Raji (cell line): ENCODE measurements around the gene ZNF367.

Experiments used
- POLR2A ChIP-seq: IDR thresholded peaks from 2 replicates; pipeline ENCODE4 v1.6.1; 2011; ENCODE audit warnings: low read depth, low read length, control low read depth; ENCODE audit not compliant: insufficient read depth

The ZNF367 gene

DNA sequence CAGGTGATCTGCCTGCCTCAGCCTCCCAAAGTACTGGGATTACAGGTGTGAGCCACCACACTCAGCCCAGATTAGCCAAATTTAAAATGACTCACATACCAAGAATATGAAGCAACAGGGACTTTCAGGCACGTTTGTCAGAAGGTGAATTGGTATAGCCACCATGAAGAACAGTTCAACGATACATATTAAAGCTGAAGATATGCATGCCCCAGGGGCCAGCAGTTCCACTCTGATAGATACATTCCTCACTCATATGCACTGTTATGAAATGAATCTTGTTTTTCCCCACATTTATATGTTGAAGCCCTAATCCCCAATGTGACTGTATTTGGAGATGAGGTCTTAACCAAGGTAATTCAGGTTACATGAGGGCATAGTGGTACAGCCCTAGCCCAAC lies 57.2 kb downstream of the ZNF367 start:
- TF ChIP-seq POLR2A = no peak

DNA sequence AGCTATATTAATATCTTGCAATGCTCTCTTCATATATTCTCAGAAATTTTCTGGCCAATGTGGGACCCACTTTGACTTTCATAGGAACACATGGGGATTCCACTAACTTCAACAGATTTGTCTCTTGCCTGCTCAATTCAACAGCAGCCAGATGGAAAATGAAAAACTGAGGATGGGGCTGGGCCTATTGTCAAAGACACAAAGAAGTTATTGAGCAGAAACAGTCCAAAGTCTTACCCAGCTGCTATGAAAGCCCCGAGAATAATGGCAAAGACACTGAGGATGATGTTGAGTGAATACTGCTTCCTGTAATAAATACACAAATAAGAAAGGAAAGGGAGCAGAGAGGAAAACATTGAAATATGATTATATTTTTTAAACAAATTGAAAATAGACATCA lies 67.3 kb downstream of the ZNF367 start:
- no peak for TF ChIP-seq POLR2A

DNA sequence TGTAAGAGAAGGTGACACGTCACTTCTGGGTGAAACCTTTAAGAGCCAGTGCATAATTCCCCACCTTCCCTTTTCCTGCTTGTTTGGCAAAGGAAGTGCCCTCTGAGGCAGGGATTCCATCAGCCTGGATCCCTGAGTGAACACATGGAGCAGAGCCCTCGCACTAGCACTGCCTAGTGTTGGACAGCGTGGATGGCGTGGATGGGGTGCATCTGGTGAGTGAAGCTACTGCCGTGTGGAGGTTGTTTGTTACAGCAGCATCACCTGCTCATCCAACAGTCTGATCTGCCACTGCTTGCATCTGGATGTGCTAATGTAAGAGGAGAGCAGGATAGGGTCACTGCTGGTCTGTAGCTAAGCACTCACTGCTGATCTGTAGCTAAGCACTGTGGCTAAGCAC lies 69.9 kb downstream of the ZNF367 start:
- TF ChIP-seq POLR2A = no peak

DNA sequence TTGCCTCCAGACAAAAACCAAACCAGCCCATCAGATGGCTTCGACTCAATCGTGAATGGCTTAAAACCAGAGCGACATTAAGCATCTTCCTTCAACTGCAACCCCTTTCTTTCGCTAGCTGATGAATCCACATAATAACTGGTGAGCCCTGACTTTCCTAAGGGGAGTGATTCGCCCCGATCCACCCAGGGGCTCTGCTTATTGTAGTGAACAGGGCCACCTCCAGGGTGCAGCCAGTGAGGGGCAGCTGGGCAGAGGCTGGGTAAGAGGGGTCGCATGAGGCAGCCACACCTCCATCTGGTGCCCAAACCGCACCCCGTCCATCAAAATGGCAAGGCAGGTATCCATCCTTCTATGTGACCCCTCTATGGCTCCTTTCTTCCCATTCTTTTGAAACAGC lies 72.6 kb downstream of the ZNF367 start:
- no peak for TF ChIP-seq POLR2A

DNA sequence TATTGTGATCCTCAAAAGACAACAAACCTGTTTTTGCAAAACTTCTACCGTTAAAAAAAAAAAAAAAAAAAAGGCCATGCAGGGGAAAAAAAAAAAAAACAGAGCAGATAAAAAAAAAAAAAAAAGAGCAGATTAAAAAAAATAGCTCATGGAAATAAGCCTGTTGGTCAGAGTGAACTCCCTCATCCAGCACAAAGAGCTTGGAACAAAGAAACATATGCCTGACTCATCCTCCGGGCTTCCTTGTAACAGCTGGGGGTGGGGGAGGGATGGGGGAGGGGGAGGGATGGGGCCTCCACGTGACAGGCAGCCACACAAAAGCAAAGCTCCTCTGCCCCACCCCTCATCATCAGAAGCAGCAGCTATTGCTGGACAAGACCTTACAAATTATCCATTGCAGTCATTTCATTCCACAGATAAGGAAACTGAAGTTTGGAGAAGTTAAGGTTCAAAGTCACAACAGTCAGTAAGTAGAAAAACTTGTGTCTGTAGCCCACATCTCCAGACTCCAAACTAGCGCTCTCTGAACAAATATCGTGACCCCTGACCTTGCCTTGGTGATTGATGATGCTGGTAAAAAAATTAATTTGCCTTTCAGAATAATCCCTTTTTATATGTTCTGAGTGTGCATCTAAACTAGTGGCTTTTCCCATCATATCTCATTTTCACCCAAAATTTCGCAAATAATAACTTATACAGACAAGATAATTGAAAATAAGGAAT lies 73.6 kb downstream of the ZNF367 start:
- TF ChIP-seq POLR2A = no peak

DNA sequence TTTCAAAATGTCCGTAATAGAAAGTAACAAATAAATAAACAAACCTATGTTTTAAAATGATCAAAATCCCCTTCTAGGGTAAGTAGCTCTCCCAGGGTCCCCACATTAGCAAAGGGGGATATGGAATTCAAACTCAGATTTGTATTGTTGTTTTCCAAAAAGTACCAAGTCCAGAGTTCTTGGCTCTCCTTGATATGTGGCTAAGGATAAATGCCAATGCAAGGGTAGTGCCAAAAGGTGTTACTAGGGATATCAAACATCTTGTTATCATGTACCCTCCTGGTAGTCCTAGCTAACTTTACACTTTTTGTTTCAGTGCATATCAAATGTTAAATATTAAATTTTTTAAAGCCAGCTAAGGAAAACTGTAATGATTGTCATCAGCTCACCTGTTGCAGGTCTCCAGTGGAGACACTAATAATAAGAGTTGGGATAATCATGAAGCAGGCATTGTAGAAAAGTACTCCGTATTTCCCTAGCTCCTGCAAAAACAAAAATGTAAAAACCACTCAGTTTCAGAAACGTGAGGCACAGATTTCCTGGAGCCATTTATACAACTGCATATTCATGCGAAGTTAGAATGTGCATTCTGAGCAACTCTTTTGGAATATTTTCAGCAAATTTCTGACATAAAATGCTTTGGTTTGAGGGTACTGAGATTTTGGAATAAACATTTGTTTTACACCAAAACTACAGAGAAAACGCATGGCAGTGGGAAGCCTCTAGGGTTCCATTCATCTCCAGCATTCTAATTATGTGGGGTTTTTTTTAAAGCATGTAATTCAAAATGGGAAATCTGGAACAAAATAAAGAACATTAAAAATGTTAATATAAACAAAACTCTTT lies 74.4 kb downstream of the ZNF367 start:
- no peak for TF ChIP-seq POLR2A

DNA sequence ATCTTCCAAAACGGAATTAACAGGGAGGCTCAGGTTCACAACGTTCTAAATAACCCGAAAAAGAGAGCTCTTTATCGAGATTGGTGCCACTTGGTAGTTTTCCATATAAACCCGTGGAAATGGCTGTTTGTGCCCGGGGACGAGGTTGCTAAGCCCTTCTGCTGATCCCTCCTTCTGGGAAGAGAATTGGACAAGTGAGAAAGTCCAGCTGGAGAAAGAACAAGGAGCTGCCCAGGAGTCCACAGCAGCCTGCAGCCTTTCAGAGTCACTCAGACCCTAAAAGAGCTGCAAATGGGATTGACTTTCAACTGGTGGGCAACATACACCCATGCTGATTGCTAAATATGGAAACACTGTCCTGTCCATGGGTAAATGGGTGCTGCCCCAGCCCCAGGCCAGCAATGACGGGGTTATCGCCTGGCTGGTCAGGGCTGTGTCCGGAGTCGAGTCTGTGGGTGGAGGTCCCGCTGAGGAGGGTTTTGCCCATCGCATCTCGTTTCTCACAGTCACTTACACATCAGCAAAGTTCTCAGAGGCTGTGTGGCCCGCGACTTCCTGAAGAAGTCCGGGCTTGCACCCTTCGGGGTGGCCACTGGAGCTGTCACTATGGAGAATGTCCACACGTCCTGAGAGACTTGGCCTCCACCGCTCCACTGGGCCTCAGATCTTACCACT lies 75.5 kb downstream of the ZNF367 start:
- TF ChIP-seq POLR2A = no peak

DNA sequence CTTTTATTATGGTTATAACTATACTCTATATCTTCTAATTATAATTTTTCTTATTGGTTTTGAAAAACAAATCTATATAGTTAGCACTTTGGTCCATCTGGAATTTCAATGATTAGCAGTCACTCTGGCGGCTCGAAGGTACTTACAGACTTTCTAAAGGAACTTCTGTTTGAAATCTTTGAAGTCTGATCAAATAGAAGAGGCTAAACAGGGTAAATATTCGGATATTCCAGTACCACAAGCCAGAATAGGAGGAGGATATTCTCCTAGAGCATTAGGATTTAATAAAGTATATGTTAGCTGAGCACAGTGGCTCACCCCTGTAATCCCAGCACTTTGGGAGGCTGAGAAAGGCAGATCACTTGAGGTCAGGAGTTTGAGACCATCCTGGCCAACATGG lies 77.5 kb downstream of the ZNF367 start:
- TF ChIP-seq POLR2A = no peak

DNA sequence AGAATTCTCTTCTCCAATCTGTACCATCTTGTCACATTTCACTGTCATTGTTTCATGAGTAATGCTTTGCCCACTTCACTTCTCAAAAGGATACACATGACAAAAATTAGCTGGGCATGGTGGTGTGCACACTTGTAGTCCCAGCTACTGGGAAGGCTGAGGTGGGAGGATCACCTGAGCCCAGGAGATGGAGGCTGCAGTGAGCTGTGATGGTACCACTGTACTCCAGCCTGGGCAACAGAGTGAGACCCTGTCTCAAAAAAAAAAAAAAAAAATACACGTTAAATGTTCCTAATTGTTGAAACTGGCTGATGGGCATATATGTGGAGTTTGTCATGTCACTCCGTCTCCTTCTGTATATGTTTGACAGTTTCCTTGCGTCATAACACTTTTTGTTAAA lies 79.9 kb downstream of the ZNF367 start:
- TF ChIP-seq POLR2A = no peak
